T-cell (primary cell): ENCODE results near the gene ADAMTS19. TPM values are rescaled to one million over a fixed set of nuclear protein-coding genes. Genes with fewer than 3 reads are reported as not detected.

Experiments
- ATAC-seq, 4 experiments: fragments of 200-7000 bp in 3 of 4; fragments of 150-1000 bp in 1 of 4; cut with Tn5 transposase; replicated peaks in 1 of 4; 1 replicate in 3 of 4; 2 replicates in 1 of 4; pipeline ENCODE4 v1.10.0; 2021; ENCODE audit warnings: moderate library complexity in 3 of 4, mild to moderate bottlenecking in 2 of 4, moderate number of reproducible peaks in 1 of 4
- CTCF ChIA-PET, 2 donors: fragments of 300-600 bp; sonication (Branson Sonifier 250); formaldehyde crosslinking; loops; one replicate each; lab custom pipeline; 2022; ENCODE audit warnings: antibody characterized with exemption in 2 of 2; lab: Charles Lee
- POLR2A ChIA-PET, 2 donors: fragments of 300-600 bp; sonication (Branson Sonifier 250); formaldehyde crosslinking; loops; one replicate each; lab custom pipeline; 2022; ENCODE audit warnings: antibody characterized with exemption in 2 of 2; lab: Charles Lee
- DNase-seq, 35 experiments: peaks; one replicate each; pipeline versions ENCODE4 v3.0.0 to v3.0.0-alpha.2; 2013 to 2023
- H3K27ac ChIP-seq: one replicate; pipeline ENCODE4 v1.5.1; 2013; ENCODE audit warnings: low read length
- H3K27me3 ChIP-seq, 2 experiments: replicated peaks in 1 of 2; 1 replicate in 1 of 2; 2 replicates in 1 of 2; pipeline versions ENCODE4 v1.6.1 to v1.7.0; 2013; ENCODE audit warnings: low read length in 1 of 2, mixed read lengths in 1 of 2; ENCODE audit not compliant: control insufficient read depth in 2 of 2, insufficient read depth in 2 of 2; ENCODE audit errors: extremely low read depth in 1 of 2
- H3K36me3 ChIP-seq, 2 donors: 1 replicate in 1 of 2; 2 replicates in 1 of 2; pipeline versions ENCODE4 v1.6.1 to v1.7.0; 2013; ENCODE audit warnings: low read length in 1 of 2; ENCODE audit not compliant: control insufficient read depth in 2 of 2, insufficient read depth in 1 of 2; ENCODE audit errors: extremely low read depth in 1 of 2
- H3K4me1 ChIP-seq, 2 experiments: 1 replicate in 1 of 2; 2 replicates in 1 of 2; pipeline versions ENCODE4 v1.6.1 to v1.7.0; 2013; ENCODE audit warnings: low read length in 2 of 2, mixed read lengths in 1 of 2; ENCODE audit not compliant: insufficient read depth in 2 of 2, control insufficient read depth in 1 of 2; ENCODE audit errors: extremely low read depth in 1 of 2
- H3K4me3 ChIP-seq, 2 donors: 1 replicate in 1 of 2; 2 replicates in 1 of 2; pipeline versions ENCODE4 v1.5.1 to v1.7.0; 2013; ENCODE audit warnings: mild to moderate bottlenecking in 2 of 2, low read length in 1 of 2, moderate library complexity in 1 of 2; ENCODE audit not compliant: control insufficient read depth in 1 of 2; ENCODE audit errors: extremely low read depth in 1 of 2
- H3K9me3 ChIP-seq: 2 replicates; pipeline ENCODE4 v1.7.0; 2013
- H3K27ac Mint-ChIP-seq, 2 donors: one replicate each; pipeline ENCODE4 v1.8.0; 2020 to 2021; ENCODE audit warnings: mild to moderate bottlenecking in 2 of 2, mixed read lengths in 2 of 2
- H3K27me3 Mint-ChIP-seq, 2 donors: one replicate each; pipeline ENCODE4 v1.8.0; 2021 to 2022; ENCODE audit warnings: mixed read lengths in 2 of 2
- H3K36me3 Mint-ChIP-seq: one replicate; pipeline ENCODE4 v1.8.0; 2021; ENCODE audit warnings: mixed read lengths
- H3K4me1 Mint-ChIP-seq, 3 donors: one replicate each; pipeline ENCODE4 v1.8.0; 2020 to 2022; ENCODE audit warnings: mixed read lengths in 3 of 3, mild to moderate bottlenecking in 1 of 3
- H3K4me3 Mint-ChIP-seq, 3 donors: one replicate each; pipeline ENCODE4 v1.8.0; 2020 to 2022; ENCODE audit warnings: mild to moderate bottlenecking in 3 of 3, mixed read lengths in 3 of 3, moderate library complexity in 3 of 3
- H3K9me3 Mint-ChIP-seq, 3 donors: one replicate each; pipeline ENCODE4 v1.8.0; 2020 to 2022; ENCODE audit warnings: mixed read lengths in 3 of 3
- WGBS: methylation state at CpG from one replicate; pipeline ENCODE4 v1.1.5; 2013; ENCODE audit warnings: missing lambda C conversion rate; ENCODE audit not compliant: insufficient coverage; 5-methylcytosine and 5-hydroxymethylcytosine counted together
- total RNA-seq, 35 experiments: library from RNA in 6 of 35; stranded (reverse) in 6 of 35; fragments of 120-200 nt in 1 of 35; gene quantifications; one replicate each; pipeline versions ENCODE4 v1.2.1 to v1.2.4 and lab custom pipeline; 2013 to 2026

Gene ADAMTS19
- total RNA-seq, 5 donors from 2014 or later (not counting 1 experiment from before 2014, with no cell fraction given): 0.13 to 0.18 TPM; not detected in 3

DNA sequence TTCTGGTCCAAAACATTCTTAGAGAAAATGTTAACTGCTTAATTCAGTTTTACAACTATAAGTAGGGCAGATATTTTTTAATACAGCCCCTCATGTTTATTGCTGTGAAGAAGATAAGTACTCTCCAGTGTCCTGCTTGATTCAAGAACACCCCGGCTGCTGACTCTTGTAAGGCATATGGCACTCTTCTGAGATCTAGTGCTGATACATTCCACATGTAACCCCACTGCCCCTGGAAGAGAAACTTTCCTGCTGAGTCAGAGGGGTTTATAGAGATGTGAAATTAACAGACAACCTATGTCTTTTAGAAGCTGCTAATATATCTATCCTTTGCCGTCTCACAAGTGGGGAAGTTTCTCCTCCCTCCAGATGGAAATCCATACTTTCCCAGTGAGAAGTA is 286.8 kb downstream of the ADAMTS19 start:
- Histone ChIP-seq H3K4me3 (no peak overlapping the region), H3K4me1 (no peaks in the 10 kb centered on the region), H3K27ac (no peak overlapping the region), H3K36me3 (no peaks in the 10 kb centered on the region), H3K27me3 (no peaks in the 10 kb centered on the region), H3K9me3 (no peaks in the 10 kb centered on the region)
- no peak for ATAC-seq
- ChIA-PET POLR2A (no interaction called here), CTCF (no interaction called here)
- H3K9me3 Mint-ChIP-seq: no peaks in the 10 kb centered on the region
- WGBS: no CpG with 5 or more reads among the region's 2 CpGs
- no peaks in the 10 kb centered on the region for H3K4me1 Mint-ChIP-seq
- no peaks in the 10 kb centered on the region for H3K27me3 Mint-ChIP-seq
- DNase-seq: no peak
- no peak overlapping the region for H3K4me3 Mint-ChIP-seq
- H3K27ac Mint-ChIP-seq: no peak overlapping the region
- no peaks in the 10 kb centered on the region for H3K36me3 Mint-ChIP-seq

DNA sequence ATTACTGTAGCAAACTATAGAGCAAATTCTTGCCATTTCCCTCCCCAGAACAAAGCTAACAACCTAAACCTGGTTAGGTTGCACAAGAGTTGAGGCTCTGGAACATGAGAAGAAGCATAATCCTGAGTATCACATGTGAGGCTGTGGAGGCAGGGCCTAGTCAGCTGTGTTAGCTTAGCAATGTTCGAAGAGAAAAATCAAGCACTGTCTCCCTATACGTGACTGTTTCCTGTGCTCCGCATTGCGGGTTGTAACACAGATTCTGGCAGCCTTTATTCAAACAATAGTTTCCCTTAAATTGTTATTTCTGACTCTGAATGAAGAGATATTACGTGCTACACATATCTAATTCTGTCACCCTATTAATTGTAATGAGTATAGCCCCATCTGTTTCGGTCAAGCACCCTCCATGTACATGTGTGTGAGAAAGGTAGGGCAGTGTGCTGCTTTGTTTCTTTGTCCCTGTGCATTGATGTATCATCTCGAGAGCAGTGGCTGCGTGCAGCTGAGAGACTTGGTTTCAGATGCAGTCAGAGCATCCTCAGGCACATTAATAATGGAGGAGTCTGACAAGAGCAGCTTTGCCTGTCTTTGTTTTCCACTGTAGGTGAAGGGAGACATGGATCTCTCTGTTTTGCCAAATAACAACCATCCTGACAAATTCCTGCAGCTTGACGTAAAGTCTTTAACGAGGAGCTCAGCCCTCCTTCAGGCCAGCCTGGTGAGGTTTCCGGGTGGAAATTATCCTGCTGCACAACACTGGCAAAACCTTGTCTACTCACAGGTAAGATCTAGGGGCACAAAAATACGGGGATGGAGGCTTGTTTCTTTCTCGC is 287.7 kb downstream of the ADAMTS19 start, which contains the start of gene MINAR2:
Gene MINAR2, plus strand, starts transcription at position 523 of the 836 bp plus-strand sequence. Its CDS starts 97 bp downstream, at position 620.
- CTCF ChIA-PET: interaction anchor here in 1 of 2 donors (1.0 kb wide), 1 partner anchor 16 kb away, joined by 3 read pairs; no protein-coding TSS in a partner anchor
- no peaks in the 10 kb centered on the region for H3K36me3 Mint-ChIP-seq
- H3K9me3 Mint-ChIP-seq: no peaks in the 10 kb centered on the region
- 79% methylated on average over 7 of the region's 13 CpGs for WGBS
- POLR2A ChIA-PET: no interaction called here
- H3K9me3 ChIP-seq: no peaks in the 10 kb centered on the region
- H3K4me3 Mint-ChIP-seq: no peak within 1 kb of the TSS
- no peak within 1 kb of the TSS for H3K4me3 ChIP-seq
- ATAC-seq: no peak
- no peaks in the 10 kb centered on the region for H3K4me1 ChIP-seq
- no peak within 1 kb of the TSS for H3K27ac ChIP-seq
- H3K27me3 Mint-ChIP-seq: peaks cover 0 to 3% of the 10 kb centered on the region in 2 donors
- no peak for DNase-seq
- H3K27ac Mint-ChIP-seq: no peak within 1 kb of the TSS
- no peaks in the 10 kb centered on the region for H3K4me1 Mint-ChIP-seq
- H3K27me3 ChIP-seq: no peaks in the 10 kb centered on the region
- no peaks in the 10 kb centered on the region for H3K36me3 ChIP-seq

DNA sequence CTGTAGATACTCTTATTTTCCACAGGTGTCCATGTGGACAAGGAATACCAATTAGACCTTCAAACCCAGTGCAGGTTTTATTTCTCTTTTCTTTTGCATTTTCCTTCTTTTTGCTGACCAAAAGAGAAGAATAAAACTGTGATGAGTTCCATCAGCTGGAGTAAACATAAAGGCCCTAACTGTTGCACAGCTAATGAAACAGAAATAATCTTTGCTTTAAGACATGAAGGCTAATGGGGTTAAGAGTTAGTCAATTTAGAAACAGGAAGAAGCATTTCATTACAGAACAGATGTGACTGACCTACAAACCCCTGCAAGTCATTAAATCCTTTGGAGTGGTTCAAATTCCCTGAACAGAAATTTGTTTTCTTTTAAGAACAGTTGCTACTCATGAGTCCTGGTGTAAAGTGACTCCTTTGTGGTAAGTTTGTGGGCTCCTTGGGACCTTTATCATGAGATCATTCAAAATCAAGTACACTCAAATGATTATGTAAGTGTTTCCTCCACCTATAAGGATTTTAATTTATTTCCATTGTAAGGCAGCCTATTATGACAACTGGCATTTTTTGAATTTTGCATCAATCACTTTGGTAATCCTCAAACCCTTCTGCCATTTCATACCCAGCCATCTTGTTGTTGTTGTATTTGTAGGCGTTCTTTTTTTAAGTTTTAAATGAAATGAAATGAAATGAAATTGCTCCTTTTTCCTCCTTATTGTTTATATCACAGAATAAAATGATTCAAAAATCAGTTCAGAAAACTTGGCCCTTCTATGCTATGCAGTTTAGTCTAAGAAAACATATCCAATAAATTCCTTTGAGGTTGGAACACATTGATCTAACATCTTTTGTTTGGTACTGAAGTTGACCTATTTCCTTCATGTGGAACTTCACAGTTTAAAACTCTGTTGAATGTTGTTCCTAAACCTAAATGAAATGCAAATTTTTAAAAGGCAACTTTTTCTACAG is 289.1 kb downstream of the ADAMTS19 start:
- Histone ChIP-seq H3K27me3 (no peaks in the 10 kb centered on the region), H3K27ac (no peak overlapping the region), H3K36me3 (no peaks in the 10 kb centered on the region), H3K4me1 (no peaks in the 10 kb centered on the region), H3K4me3 (no peak overlapping the region), H3K9me3 (no peaks in the 10 kb centered on the region)
- CTCF ChIA-PET: interaction anchor here in 1 of 2 donors (1.0 kb wide), 1 partner anchor 14 kb away, joined by 3 read pairs; no protein-coding TSS in a partner anchor
- ATAC-seq (no peak), DNase-seq (no peak)
- no peak overlapping the region for H3K27ac Mint-ChIP-seq
- H3K36me3 Mint-ChIP-seq: no peaks in the 10 kb centered on the region
- no peak overlapping the region for H3K4me3 Mint-ChIP-seq
- no peaks in the 10 kb centered on the region for H3K9me3 Mint-ChIP-seq
- no peaks in the 10 kb centered on the region for H3K4me1 Mint-ChIP-seq
- no CpG with 5 or more reads among the region's 1 CpG for WGBS
- H3K27me3 Mint-ChIP-seq: peaks cover 1 to 3% of the 10 kb centered on the region in 2 donors
- POLR2A ChIA-PET: no interaction called here

DNA sequence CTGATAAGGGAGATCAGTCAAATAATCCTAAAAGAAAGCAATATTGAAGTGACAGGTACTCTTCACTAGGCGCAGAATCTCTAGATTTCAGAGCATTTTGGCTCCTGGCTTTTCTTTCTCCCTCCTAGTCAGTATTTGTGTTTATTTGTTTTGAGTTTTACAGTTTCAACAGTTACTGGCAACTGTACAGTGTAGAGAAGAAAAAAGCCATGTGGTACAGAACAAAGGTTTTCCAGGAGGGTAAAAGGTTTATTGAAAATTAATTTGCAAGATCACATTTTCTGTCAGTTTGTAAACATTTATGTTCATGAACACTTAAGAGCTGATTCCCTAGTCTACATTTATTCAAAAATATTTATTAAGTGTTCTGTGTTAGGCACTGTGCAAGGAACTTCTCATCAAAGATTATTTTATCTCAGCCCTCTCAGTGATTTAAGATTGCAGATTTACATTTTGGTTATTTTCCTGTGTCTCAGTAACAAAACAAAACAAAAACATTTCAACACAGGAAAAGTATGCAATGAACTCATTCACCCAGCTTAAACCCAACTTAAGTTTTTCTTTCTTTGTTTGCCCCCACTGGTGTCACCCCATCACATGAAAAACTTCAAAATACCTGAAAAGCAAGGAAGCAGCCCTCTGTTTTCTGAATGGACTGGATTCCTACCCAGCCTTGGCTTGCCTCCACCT is 300.7 kb downstream of the ADAMTS19 start:
- H3K27me3 Mint-ChIP-seq: peaks cover 0 to 4% of the 10 kb centered on the region in 2 donors
- H3K36me3 Mint-ChIP-seq: no peaks in the 10 kb centered on the region
- H3K27ac Mint-ChIP-seq: no peak overlapping the region
- ChIA-PET POLR2A (no interaction called here), CTCF (interaction anchor here in 1 of 2 donors (1.9 kb wide), 1 partner anchor 10 kb away, joined by 10 read pairs; no protein-coding TSS in a partner anchor)
- Histone ChIP-seq H3K27me3 (no peaks in the 10 kb centered on the region), H3K4me1 (no peaks in the 10 kb centered on the region), H3K27ac (no peak overlapping the region), H3K9me3 (no peaks in the 10 kb centered on the region), H3K36me3 (no peaks in the 10 kb centered on the region), H3K4me3 (no peak overlapping the region)
- no peaks in the 10 kb centered on the region for H3K4me1 Mint-ChIP-seq
- no peak for DNase-seq
- H3K4me3 Mint-ChIP-seq: no peak overlapping the region
- H3K9me3 Mint-ChIP-seq: no peaks in the 10 kb centered on the region
- no peak for ATAC-seq
- no CpG with 5 or more reads among the region's 1 CpG for WGBS

DNA sequence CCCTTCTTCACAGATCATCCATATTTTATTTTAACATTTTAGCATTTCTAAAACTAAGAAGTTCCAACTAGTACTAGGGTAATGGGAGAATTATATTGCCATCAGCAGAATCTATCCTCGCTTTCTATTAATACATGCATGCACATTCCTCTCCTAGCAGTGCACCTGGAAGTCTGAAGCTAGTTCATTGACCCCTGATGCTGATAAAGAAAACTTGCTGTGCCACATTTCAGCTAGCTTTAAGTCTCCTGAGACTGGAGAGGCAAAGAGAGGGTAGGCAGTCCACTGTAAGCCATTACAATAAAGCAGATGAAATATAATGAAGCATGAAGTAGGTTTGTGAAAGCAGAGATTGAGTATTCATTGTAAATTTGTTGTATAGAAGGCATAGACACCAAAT is 303.6 kb downstream of the ADAMTS19 start:
- Histone ChIP-seq H3K9me3 (no peaks in the 10 kb centered on the region), H3K4me3 (no peak overlapping the region), H3K36me3 (no peaks in the 10 kb centered on the region), H3K27me3 (no peaks in the 10 kb centered on the region), H3K4me1 (no peaks in the 10 kb centered on the region), H3K27ac (no peak overlapping the region)
- ChIA-PET POLR2A (no interaction called here), CTCF (interaction anchor here (0.6 to 1.2 kb wide), 4 partner anchors 8 to 861 kb away, joined by 3 to 8 read pairs (median 6); no protein-coding TSS in a partner anchor)
- peaks cover 0 to 2% (median 2%) of the 10 kb centered on the region in 3 donors for H3K4me1 Mint-ChIP-seq
- DNase-seq (no peak), ATAC-seq (no peak)
- WGBS: no CpG with 5 or more reads among the region's 1 CpG
- H3K27me3 Mint-ChIP-seq: no peaks in the 10 kb centered on the region
- H3K4me3 Mint-ChIP-seq: no peak overlapping the region
- H3K27ac Mint-ChIP-seq: no peak overlapping the region
- no peaks in the 10 kb centered on the region for H3K36me3 Mint-ChIP-seq
- no peaks in the 10 kb centered on the region for H3K9me3 Mint-ChIP-seq
